Activated CD8-positive, alpha-beta memory T cell treated with anti-CD3 and anti-CD28 coated beads for 1 hour (primary cell): ENCODE data around the gene SCRN1.
"Not testable (repeated sequence)": the region's sequence is repeated elsewhere in the genome, so short reads cannot be mapped to it uniquely, and the experiment has no call there.

Source experiments
- DNase-seq, 2 donors: peaks; one replicate each; pipeline ENCODE4 v3.0.0-alpha.2; 2020; ENCODE audit warnings: low read depth in 1 of 2; ENCODE audit errors: extremely low read depth in 1 of 2

The SCRN1 gene

GRCh38 chr7:29893351-29893965 is 96.1 kb downstream of the SCRN1 start:
- DNase-seq = no peak

- DNase-seq = no peak
These were observed 97.4 kb downstream of the SCRN1 start for GRCh38 chr7:29892231-29892630.

DNA sequence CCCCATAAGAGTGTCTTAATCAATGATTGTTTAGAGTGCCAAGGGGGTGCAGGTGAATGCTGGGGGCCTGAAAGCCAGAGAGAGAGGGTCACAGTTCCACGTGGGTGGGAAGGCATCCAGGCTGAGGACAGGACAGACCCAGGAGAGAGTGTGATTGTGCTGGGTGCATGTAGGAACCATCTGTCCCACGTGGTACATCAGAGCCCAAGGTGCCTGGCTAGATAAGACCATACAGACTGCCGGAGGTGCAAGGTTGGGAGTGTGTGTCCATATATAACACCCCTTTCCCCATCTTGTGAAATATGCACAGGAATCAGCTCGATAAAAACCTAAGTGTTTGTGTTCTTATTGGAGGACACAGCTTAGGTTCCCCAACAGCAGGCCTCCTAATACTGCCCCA is 97.8 kb downstream of the SCRN1 start:
- no peak for DNase-seq

GRCh38 chr7:29890786-29891185 is 98.8 kb downstream of the SCRN1 start:
- not testable (repeated sequence) for DNase-seq

DNA sequence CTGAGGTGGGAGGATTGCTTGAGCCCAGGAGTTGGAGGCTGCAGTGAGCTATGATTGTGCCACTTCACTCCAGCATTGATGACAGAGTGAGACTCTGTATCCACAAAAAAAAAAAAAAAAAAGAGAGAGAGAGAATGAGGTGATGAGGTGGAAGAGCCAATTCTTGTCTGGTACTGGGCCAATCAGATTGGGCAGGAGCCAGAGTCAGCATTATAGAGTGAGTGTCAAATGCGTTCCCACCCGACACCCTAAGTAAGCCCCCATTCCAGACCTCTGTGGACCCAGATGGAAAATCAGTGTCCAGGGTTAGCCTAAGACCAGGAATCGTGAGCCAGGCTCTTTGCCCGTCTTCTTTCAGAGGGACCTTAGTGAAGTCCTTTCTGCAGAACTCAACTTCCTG is 99.3 kb downstream of the SCRN1 start:
- DNase-seq = no peak

DNA sequence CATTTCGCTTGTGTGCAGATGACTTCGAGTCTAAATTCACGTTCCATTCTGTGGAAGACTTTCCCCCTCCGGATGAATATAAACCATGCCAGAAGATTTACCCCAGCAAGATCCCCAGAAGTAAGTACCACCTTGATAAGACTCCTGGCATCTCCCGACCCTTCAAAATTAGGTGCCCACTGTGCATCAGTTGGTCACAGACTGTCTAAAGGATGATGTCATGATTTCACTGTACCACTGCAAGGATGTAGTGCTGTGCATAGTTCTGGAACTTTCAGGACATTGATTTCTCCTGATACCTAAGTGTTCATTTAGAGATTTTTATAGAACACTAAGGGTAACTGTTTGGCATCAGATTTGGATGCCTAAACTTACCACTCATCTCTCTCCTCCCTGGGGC is 100.3 kb downstream of the SCRN1 start:
- no peak for DNase-seq

- DNase-seq = no peak
These were observed 101.6 kb downstream of the SCRN1 start for GRCh38 chr7:29888006-29888405.

- no peak for DNase-seq
These were observed 102.8 kb downstream of the SCRN1 start for GRCh38 chr7:29886827-29887226.

DNA sequence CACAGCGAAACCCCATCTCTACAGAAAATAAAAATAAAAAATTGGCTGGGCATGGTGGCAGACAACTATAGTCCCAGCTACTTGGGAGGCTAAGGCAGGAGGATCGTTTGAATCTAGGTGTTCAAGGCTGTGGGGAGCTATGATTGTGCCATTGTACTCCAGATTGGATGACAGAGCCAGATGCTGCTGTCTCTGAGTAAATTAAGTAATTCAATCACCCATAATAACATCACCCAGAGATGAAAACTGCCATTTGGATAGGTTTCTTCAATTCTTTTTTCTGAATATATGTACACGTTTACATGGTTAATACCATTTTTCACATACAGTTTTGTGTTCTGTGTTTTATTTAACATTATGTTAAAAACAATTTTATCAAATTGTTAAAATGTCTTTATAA is 104.0 kb downstream of the SCRN1 start:
- DNase-seq = no peak

GRCh38 chr7:29884399-29885272 is 105.0 kb downstream of the SCRN1 start:
- no peak for DNase-seq

DNA sequence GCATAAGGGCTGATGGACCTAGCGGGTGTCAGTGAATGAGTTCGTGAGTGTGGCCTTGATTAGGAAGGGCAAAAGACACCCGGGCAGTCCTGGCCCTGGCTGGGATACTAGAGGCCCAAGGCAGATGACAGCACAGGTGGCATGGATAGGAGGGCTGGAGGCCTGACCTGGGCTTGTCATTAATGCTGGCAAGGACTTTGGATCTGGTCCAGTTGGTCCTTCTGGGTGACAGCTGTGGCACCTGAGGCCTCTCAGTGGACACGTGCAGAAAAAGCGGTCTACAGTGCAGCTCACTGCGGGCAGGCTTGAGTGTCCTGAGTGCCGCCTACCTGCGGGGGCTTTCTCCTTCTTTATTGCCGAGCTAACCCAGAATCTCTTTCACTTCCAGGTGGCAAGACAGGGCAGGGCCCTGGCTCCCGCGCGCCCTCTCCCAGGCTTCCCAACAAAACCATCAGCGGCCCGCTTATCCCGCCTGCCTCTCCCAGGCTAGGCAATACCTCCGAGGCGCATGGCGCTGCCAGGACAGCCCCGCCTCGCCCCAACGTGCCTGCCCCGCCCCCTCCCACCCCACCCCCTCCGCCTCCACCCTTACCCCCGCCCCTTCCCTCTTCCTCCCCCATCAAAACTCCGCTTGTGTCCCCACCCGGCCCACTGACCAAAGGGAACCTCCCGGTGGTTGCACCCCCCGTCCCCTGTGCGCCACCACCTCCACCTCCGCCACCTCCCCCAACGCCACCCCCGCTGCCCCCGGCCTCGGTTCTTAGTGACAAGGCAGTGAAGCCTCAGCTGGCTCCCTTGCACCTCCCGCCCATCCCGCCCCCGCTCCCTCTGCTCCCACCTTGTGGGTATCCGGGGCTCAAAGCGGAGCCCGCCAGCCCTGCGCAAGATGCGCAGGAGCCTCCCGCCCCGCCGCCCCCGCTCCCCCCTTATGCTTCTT is 105.9 kb downstream of the SCRN1 start:
- DNase-seq = no peak

DNA sequence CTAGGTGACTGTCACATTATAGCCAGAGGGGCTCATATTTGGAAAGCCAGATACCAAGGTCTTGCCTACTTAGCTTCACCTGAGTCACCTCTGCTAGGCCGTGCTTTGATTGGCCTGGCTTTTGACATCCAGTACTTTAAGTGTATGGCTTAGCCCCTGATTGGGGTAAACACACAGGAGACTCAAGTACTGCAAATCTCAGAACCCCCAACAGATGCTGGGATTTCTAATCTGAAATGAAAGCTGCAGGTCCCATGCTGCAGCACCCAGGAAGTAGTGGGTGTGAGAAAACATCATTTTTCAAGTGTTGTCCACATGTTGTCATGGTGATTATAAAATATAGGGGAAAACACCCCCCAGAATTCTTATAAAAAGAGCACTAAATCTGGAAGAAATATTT is 107.1 kb downstream of the SCRN1 start:
- no peak for DNase-seq

- no peak for DNase-seq
These were observed 107.9 kb downstream of the SCRN1 start for GRCh38 chr7:29881724-29882123.

DNA sequence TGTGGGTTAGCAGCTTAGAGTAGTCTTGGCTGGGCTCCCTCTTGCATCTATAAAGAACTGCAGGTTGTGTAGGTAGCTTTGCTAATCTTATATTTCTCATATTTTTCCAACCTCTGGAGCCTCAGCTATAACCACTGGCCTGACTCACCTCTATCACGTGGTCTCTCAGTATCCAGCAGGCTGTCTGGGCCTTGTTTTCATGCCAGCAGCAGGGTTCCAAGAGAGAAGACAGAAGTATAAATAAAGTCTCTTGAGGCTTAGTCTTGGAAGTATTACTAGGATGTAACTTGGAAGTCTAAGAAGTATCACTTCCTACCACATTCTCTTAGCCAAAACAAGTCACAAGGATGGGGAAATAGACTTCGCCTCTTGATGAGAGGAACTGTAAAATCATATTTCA is 110.0 kb downstream of the SCRN1 start:
- no peak for DNase-seq

GRCh38 chr7:29878081-29878688 is 111.4 kb downstream of the SCRN1 start:
- DNase-seq = peak in 1 of 2 donors; percentile 10

GRCh38 chr7:29877196-29877595 is 112.4 kb downstream of the SCRN1 start:
- no peak for DNase-seq

DNA sequence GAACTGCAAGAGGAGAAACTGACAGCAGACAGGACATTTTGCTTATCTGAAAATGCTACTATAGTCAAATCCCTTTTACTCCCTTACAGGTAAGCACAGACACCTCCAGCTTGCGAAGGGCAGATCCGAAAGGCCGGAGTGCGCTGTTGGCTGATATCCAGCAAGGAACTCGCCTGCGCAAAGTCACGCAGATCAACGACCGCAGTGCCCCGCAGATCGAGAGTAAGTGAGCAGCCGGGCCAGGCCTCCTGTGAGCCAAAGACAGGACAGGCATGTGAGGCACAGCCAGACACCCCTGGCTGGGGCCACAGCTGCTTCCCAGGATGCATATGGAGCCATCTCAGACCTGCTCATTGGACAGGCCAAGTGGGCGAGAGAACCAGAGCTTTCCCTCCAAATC is 113.9 kb downstream of the SCRN1 start:
- no peak for DNase-seq

DNA sequence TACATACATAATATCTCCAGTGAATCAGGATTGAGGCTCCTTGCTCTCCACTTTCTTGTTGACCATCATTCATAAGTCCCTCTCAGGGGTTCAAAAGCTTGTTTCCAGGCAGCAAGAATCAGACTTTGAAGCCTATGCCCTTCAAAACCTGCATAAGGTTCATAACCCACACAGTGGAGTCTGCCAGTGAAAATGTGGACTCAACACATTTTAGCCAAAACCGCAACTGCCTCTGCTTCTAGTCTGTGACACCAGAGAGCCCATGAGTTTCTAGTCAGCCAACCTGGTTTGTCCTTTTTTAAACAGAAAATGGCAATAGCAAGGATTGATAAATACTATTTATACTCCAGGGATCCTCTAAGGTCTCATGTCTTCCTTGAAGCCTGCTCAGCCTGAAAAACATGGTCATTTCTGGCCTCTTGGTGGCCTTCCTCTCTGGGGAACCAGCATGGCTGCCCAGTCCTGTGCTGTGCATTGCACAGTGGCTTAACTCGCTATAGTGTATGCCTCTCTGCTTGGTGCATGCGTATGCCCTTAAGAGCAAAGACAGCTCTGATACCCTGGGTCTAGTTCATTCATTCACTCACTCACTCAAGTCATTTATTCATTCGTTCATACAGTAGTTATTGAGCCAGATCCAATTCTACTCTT is 115.8 kb downstream of the SCRN1 start:
- DNase-seq = no peak

GRCh38 chr7:29871787-29872398 is 117.7 kb downstream of the SCRN1 start:
- no peak for DNase-seq
